Endothelial cell of umbilical vein (primary cell): ENCODE results near the gene PDGFA. TPM values are rescaled to one million over a fixed set of nuclear protein-coding genes. Genes with fewer than 3 reads are reported as not detected.

Source experiments
- BruUV-seq: library from RNA; stranded (reverse); fragments of 400-500 nt; replicated peaks from 2 replicates; lab custom pipeline; 2021; lab: Mats Ljungman, UMichigan
- CTCF ChIA-PET: fragments of 300-600, 350-600 bp; sonication (Branson Sonifier 250); formaldehyde crosslinking; loops from one replicate; lab custom pipeline; 2021; ENCODE audit warnings: antibody characterized with exemption, inconsistent platforms; lab: Charles Lee
- POLR2A ChIA-PET: fragments of 300-600, 350-600 bp; sonication (Branson Sonifier 250); formaldehyde crosslinking; loops from one replicate; lab custom pipeline; 2021; ENCODE audit warnings: antibody characterized with exemption, inconsistent platforms; lab: Charles Lee
- DNase-seq: peaks from one replicate; pipeline ENCODE4 v3.0.0-alpha.2; 2011; ENCODE audit warnings: low read depth, low spot score
- FAIRE-seq: peaks from 2 replicates; lab custom pipeline; 2011; peaks lifted over from hg19 to GRCh38; lab: Jason Lieb, UNC
- H2AFZ ChIP-seq: 2 replicates; pipeline ENCODE4 v1.6.0; 2012; ENCODE audit warnings: low read depth, low read length, control low read depth, inconsistent platforms
- H3K27ac ChIP-seq: 2 replicates; pipeline ENCODE4 v1.5.1; 2011; ENCODE audit warnings: low read depth, mild to moderate bottlenecking, control low read depth, low read length, moderate library complexity; ENCODE audit not compliant: insufficient read depth
- H3K27me3 ChIP-seq, 2 experiments: 2 replicates each; pipeline versions ENCODE4 v1.6.0 to v1.6.1; 2011; ENCODE audit warnings: low read length in 2 of 2, mixed read lengths in 1 of 2; ENCODE audit not compliant: control insufficient read depth in 2 of 2, insufficient read depth in 2 of 2
- H3K36me3 ChIP-seq, 2 experiments: 2 replicates in 1 of 2; 3 replicates in 1 of 2; pipeline ENCODE4 v1.5.1; 2011; ENCODE audit warnings: low read length in 2 of 2, mild to moderate bottlenecking in 1 of 2, moderate library complexity in 1 of 2; ENCODE audit not compliant: control insufficient read depth in 2 of 2, insufficient read depth in 2 of 2; ENCODE audit errors: extremely low read depth in 1 of 2
- H3K4me1 ChIP-seq: 3 replicates; pipeline ENCODE4 v1.5.1; 2011; ENCODE audit warnings: mild to moderate bottlenecking, low read length; ENCODE audit not compliant: control insufficient read depth, insufficient read depth; ENCODE audit errors: extremely low read depth
- H3K4me2 ChIP-seq: 2 replicates; pipeline ENCODE4 v1.6.1; 2011; ENCODE audit warnings: low read length, control low read depth, mixed read lengths; ENCODE audit not compliant: insufficient read depth
- H3K4me3 ChIP-seq, 3 experiments: fragments of 200-600 bp in 1 of 3; sonication (generic), shearing (Covaris generic) in 1 of 3; replicated peaks in 1 of 3; 2 replicates each; pipeline ENCODE4 v1.5.1; 2011 to 2016; ENCODE audit warnings: control low read depth in 3 of 3, low read length in 3 of 3, mild to moderate bottlenecking in 2 of 3, inconsistent platforms in 1 of 3, low read depth in 1 of 3, moderate library complexity in 1 of 3; ENCODE audit not compliant: insufficient read depth in 1 of 3
- H3K79me2 ChIP-seq: 2 replicates; pipeline ENCODE4 v1.6.0; 2012; ENCODE audit warnings: low read length, inconsistent platforms; ENCODE audit not compliant: control insufficient read depth, insufficient read depth
- H3K9ac ChIP-seq: replicated peaks from 2 replicates; pipeline ENCODE3; 2011; ENCODE audit warnings: low read length, control low read depth; ENCODE audit not compliant: insufficient read depth; ENCODE audit errors: extremely low read depth
- H3K9me1 ChIP-seq: replicated peaks from 3 replicates; pipeline ENCODE4 v1.6.0; 2011; ENCODE audit warnings: mild to moderate bottlenecking, low read length; ENCODE audit not compliant: control insufficient read depth, insufficient read depth; ENCODE audit errors: extremely low read depth
- H3K9me3 ChIP-seq: replicated peaks from 2 replicates; pipeline ENCODE4 v1.5.1; 2012; ENCODE audit warnings: low read length, inconsistent platforms; ENCODE audit not compliant: control insufficient read depth, insufficient read depth
- H4K20me1 ChIP-seq: replicated peaks from 2 replicates; pipeline ENCODE3; 2011; ENCODE audit warnings: mild to moderate bottlenecking, low read length; ENCODE audit not compliant: control insufficient read depth, insufficient read depth; ENCODE audit errors: extremely low read depth
- CTCF ChIP-seq, 2 donors: IDR thresholded peaks; 1 replicate in 1 of 2; 2 replicates in 1 of 2; pipeline ENCODE4 v1.5.1; 2011; ENCODE audit warnings: low read length in 2 of 2, mild to moderate bottlenecking in 2 of 2, moderate library complexity in 2 of 2, control low read depth in 1 of 2, inconsistent platforms in 1 of 2, low read depth in 1 of 2; ENCODE audit not compliant: insufficient read depth in 1 of 2; ENCODE audit errors: extremely low read depth in 1 of 2
- EZH2 ChIP-seq: IDR thresholded peaks from 2 replicates; pipeline ENCODE4 v1.6.1; 2012; ENCODE audit warnings: borderline replicate concordance, low read depth, mild to moderate bottlenecking, moderate library complexity, low read length, inconsistent platforms; ENCODE audit not compliant: severe bottlenecking
- FOS ChIP-seq: IDR thresholded peaks from 2 replicates; pipeline ENCODE4 v1.6.1; 2011; ENCODE audit warnings: mild to moderate bottlenecking, low read length, moderate library complexity, borderline replicate concordance; ENCODE audit not compliant: insufficient read depth
- GATA2 ChIP-seq: IDR thresholded peaks from 2 replicates; pipeline ENCODE4 v1.7.0; 2011; ENCODE audit warnings: low read depth, mild to moderate bottlenecking, moderate library complexity, mixed read lengths, low read length; ENCODE audit not compliant: insufficient read length, insufficient read depth
- JUN ChIP-seq: IDR thresholded peaks from 2 replicates; pipeline ENCODE4 v1.6.1; 2011; ENCODE audit warnings: borderline replicate concordance, low read depth; ENCODE audit not compliant: insufficient read length, insufficient read depth
- MYC ChIP-seq: IDR thresholded peaks from one replicate; pipeline ENCODE4 v1.6.1; 2011; ENCODE audit warnings: mild to moderate bottlenecking, low read depth, low read length
- POLR2A ChIP-seq: IDR thresholded peaks from 2 replicates; pipeline ENCODE4 v1.6.1; 2012; ENCODE audit warnings: low read depth, mild to moderate bottlenecking, control low read depth, low read length
- POLR2AphosphoS5 ChIP-seq: IDR thresholded peaks from 2 replicates; pipeline ENCODE4 v1.6.1; 2012; ENCODE audit warnings: low read depth, mild to moderate bottlenecking, control low read depth, low read length, moderate library complexity; ENCODE audit not compliant: insufficient read depth
- dilution Hi-C: fragments of 300-500 bp; cut with MboI; formaldehyde crosslinking; loops from one replicate; pipeline ENCODE4 v1.15.0; 2019; ENCODE audit warnings: low sequenced_read_pairs; ENCODE audit not compliant: extremely low pct_ligation_motif_present
- intact Hi-C: fragments of 100-400 bp; cut with micrococcal nuclease; formaldehyde crosslinking; loops from one replicate; pipeline ENCODE4 v1.10.0; 2022
- polyA plus RNA-seq, 4 experiments: library from polyadenylated mRNA; depleted of rRNA in 3 of 4; stranded (reverse) in 3 of 4; unstranded in 1 of 4; fragments of >200 nt; gene quantifications; 2 replicates each; pipeline versions ENCODE4 v1.2.1 to v1.2.3, GENCODE V29; 2011 to 2012; ENCODE audit warnings: missing spikeins in 1 of 4
- total RNA-seq: library from RNA; stranded (reverse); gene quantifications from 2 replicates; pipeline ENCODE4 v1.2.3, GENCODE V29; 2021
- TF ChIP-seq, protein P1 (sequence below): IDR thresholded peaks from 2 replicates; pipeline ENCODE4 v1.6.1; 2011; ENCODE audit not compliant: insufficient read depth, insufficient read length

The PDGFA gene
- total and polyA plus RNA-seq, 2 donors (not counting 3 experiments of a cell fraction or from before 2014, with no cell fraction given) = 17.4 to 62.4 TPM

- dilution Hi-C loops (no loop called here), intact Hi-C loops (no loop called here)
- Histone ChIP-seq H3K27ac (peak overlapping the region; percentile 21), H3K36me3 (no peaks in the 10 kb centered on the region), H3K9me3 (no peaks in the 10 kb centered on the region), H2AFZ (no peak overlapping the region), H3K9me1 (no peaks in the 10 kb centered on the region), H3K9ac (no peak overlapping the region), H3K4me3 (no peak overlapping the region), H3K79me2 (no peaks in the 10 kb centered on the region), H4K20me1 (no peaks in the 10 kb centered on the region), H3K4me2 (no peak overlapping the region), H3K4me1 (peaks cover 36% of the 10 kb centered on the region), H3K27me3 (no peaks in the 10 kb centered on the region)
- ChIA-PET CTCF (interaction anchor here (1.6 to 2.3 kb wide), 3 partner anchors 10 to 96 kb away, joined by 4 to 13 read pairs (median 9); no protein-coding TSS in a partner anchor), POLR2A (no interaction called here)
- BruUV-seq = no TSS peak
- DNase-seq = no peak
- TF ChIP-seq, protein P1, sequence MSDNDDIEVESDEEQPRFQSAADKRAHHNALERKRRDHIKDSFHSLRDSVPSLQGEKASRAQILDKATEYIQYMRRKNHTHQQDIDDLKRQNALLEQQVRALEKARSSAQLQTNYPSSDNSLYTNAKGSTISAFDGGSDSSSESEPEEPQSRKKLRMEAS = no peak
- TF ChIP-seq FOS (no peak), POLR2A (no peak), JUN (no peak), CTCF (IDR thresholded peaks at IDR 0.05; ENCODE audit: extremely low read depth in 1 of 2, insufficient read depth in 1 of 2, low read depth in 1 of 2, low read length in 2 of 2) (no peak), GATA2 (no peak), EZH2 (no peak), POLR2AphosphoS5 (no peak), MYC (no peak)
- no peak for FAIRE-seq
These were observed 57.2 kb downstream of the PDGFA start for GRCh38 chr7:462173-463103.
